Subcutaneous adipose tissue (tissue), 4 donors: Measurements from ENCODE around the gene FTH1. TPM values are rescaled to one million over a fixed set of nuclear protein-coding genes. Genes with fewer than 3 reads are reported as not detected.

ENCODE experiments used
- CTCF ChIP-seq: fragments of 450-650 bp; IDR thresholded peaks from one replicate; pipeline ENCODE4 v1.5.1; 2016; ENCODE audit warnings: low read depth, mild to moderate bottlenecking, control low read depth, antibody characterized with exemption, moderate library complexity
- total RNA-seq, 4 donors: library from RNA; depleted of rRNA; stranded (reverse); fragments of >200 nt; gene quantifications; one replicate each; pipeline ENCODE4 v1.1.0, GENCODE V29; 2016

FTH1 gene
- total RNA-seq, 4 donors from 2014 or later, result 6,293 to 12,889 (median 8,191) TPM

DNA sequence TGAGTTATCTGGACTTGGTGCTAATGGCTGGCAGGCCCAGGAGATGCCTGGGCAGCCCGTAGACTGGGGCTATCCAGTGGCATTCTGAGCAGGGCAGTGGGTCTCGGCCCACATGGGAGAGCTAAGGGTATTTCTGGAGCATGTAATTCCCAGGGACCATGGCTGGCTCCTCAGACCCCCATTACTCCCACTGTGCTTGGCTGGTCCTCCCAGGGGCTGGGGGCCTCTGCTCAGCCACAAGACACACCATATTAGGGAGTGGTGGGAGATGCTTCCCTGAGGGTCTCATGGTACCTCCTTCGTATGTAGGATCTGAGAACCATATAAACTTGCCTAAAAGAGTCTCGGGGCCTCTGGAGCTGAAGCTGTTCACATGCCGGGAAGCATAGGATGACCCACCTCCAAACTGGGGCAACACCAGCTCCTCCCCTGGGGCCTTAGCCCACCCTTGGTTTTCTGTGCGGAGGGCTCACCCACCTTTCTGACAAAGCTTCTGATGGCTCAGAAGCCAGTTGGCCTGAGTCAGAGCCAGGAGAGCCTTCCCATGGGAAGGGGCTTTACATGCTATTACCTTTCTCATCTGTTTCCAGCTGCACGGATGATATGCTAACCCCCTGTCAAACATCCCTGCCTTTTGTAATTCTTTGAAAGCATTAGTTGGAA, 9.5 kb upstream of the FTH1 start:
- no peak for TF ChIP-seq CTCF

DNA sequence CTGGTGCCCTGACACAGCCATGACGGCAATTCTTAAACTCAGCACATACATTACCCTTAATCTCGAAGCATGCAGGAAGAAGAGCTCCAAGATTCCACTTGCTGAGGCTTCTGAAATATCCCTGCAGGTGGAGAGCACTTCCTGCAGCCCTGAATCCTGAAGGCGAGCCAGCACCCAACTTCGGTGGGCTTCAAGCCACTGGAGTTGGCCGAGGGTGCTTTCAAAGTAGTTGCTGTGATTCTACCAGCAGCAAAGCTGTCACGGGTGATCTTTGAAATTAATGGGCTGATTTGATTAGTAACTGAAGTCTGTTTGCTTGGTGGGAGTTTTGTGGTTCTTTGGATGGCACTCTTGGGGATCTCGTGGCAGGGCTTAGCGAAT, 9.0 kb upstream of the FTH1 start:
- TF ChIP-seq CTCF, result no peak

- no peak for TF ChIP-seq CTCF
These were observed 8.4 kb upstream of the FTH1 start for GRCh38 chr11:61975638-61976419.

GRCh38 chr11:61974766-61975631, 7.6 kb upstream of the FTH1 start:
- no peak for TF ChIP-seq CTCF

DNA sequence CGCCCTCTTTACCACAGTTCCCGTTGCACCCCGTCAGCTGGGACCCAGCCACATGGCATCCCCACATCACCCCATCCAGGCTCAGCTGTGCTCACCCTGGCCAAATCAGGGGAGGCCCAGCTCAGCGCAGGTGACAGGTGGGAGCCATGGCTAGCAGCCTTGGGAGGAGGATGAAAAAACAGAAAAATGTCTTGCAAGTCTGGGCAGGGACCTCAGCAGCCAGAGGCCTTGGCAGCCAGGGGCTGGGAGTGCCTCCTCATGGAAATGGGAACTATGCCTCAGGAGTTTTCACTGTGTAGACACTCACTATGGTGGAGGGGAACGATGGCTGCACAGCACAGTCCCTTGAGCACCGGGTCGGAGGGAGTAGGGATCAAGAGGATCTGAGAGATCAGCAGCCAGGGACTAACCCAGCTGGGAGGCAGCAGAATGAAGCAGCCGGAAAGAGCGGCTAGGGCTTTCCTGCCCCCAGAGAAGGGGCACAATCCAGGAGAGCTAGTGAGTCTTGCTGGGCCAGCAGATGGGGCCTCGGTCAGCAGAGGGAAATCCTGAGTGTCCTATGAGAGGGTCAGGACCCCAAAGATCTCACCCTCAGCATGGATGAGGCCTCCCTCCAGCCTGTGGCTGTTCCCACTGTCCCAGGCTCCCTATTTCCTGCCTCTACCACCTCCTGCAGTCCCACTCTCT, 6.2 kb upstream of the FTH1 start:
- TF ChIP-seq CTCF, result no peak

DNA sequence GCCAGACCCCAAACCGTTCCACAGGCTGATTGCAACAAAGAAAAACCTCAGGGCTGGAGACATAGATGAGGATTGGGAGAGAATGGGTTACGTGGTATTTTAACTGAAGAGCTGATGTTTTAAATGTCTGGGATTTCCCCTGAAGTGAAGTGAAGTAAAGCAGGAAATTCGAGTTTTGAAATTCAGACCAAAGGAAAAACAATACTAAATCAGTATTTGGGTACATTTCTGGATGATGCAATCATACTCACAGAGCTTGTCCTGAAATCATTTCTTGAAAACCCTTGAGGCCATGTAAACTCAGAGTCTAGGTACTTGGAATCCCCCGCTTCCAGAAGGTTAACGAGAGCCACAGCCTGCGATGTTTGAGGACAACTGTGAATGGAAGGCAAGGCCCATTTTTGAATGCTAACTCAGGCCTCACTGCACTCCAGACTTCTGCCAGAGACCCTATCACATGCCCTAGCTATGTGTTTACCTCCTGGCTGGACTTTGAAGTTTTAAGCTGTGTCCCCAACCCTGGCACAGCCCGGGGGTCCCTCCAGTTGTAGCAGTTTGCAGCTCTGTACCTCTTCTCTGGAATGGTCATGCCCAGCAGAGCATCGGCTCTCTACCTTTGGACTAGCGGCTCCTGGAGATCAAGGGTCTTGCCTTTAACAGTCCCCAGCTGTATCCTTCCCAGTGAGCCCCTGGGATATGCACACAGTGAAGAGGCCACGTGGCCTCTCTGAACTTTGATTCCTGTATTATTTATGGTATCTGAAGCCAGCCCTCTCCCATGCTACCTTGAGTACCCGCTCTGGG, 5.4 kb upstream of the FTH1 start:
- TF ChIP-seq CTCF, result no peak
